ENCODE results near the gene MBIP.
"Not testable (repeated sequence)": the region's sequence is repeated elsewhere in the genome, so short reads cannot be mapped to it uniquely, and the experiment has no call there.

Gene MBIP

GRCh38 chr14:36356862-36357261 is 36.4 kb upstream of the MBIP start:
- TF ChIP-seq EZH2phosphoT487 (conservative IDR thresholded peaks at IDR 0.05; ENCODE audit: low read length) (no peak), CTCF (IDR thresholded peaks at IDR 0.05; ENCODE audit: insufficient read depth, low read length, poor library complexity, severe bottlenecking) (no peak)
- Histone ChIP-seq H3K4me2 (ENCODE audit: low read depth, low read length, poor library complexity, severe bottlenecking) (no peak overlapping the region), H3K79me2 (ENCODE audit: insufficient read depth, low read length) (no peaks in the 10 kb centered on the region), H3K9me3 (ENCODE audit: insufficient read depth, low read length) (peaks cover 11% of the 10 kb centered on the region; the same call in 1 of the 2 replicates), H3F3A (ENCODE audit: insufficient read depth) (no peaks in the 10 kb centered on the region), H3K27ac (ENCODE audit: low read depth, low read length) (no peak overlapping the region), H3K9ac (ENCODE audit: low read length) (no peak overlapping the region), H3K9me2 (replicated peaks; ENCODE audit: insufficient read depth, low read length) (no peaks in the 10 kb centered on the region), H4K20me1 (ENCODE audit: low read depth, low read length) (no peaks in the 10 kb centered on the region), H3K36me3 (ENCODE audit: low read length) (no peaks in the 10 kb centered on the region), H2AFZ (ENCODE audit: low read depth, low read length, severe bottlenecking) (no peak overlapping the region), H3K4me3 (ENCODE audit: insufficient read depth, low read length, poor library complexity, severe bottlenecking) (no peak overlapping the region), H3K27me3 (ENCODE audit: low read length) (no peaks in the 10 kb centered on the region)

- no peak overlapping the region for H2AFZ ChIP-seq (ENCODE audit: low read depth, low read length, severe bottlenecking)
- H3F3A ChIP-seq (ENCODE audit: insufficient read depth), result no peaks in the 10 kb centered on the region
- no peaks in the 10 kb centered on the region for H3K9me2 ChIP-seq (replicated peaks; ENCODE audit: insufficient read depth, low read length)
- no peaks in the 10 kb centered on the region for H4K20me1 ChIP-seq (ENCODE audit: low read depth, low read length)
- H3K79me2 ChIP-seq (ENCODE audit: insufficient read depth, low read length), result no peaks in the 10 kb centered on the region
- no peak overlapping the region for H3K27ac ChIP-seq (ENCODE audit: low read depth, low read length)
- no peaks in the 10 kb centered on the region for H3K27me3 ChIP-seq (ENCODE audit: low read length)
- no peak overlapping the region for H3K4me2 ChIP-seq (ENCODE audit: low read depth, low read length, poor library complexity, severe bottlenecking)
- no peaks in the 10 kb centered on the region for H3K36me3 ChIP-seq (ENCODE audit: low read length)
- TF ChIP-seq EZH2phosphoT487 (conservative IDR thresholded peaks at IDR 0.05; ENCODE audit: low read length) (no peak), CTCF (IDR thresholded peaks at IDR 0.05; ENCODE audit: insufficient read depth, low read length, poor library complexity, severe bottlenecking) (no peak)
- no peaks in the 10 kb centered on the region for H3K9me3 ChIP-seq (ENCODE audit: insufficient read depth, low read length)
- no peak overlapping the region for H3K9ac ChIP-seq (ENCODE audit: low read length)
- H3K4me3 ChIP-seq (ENCODE audit: insufficient read depth, low read length, poor library complexity, severe bottlenecking), result no peak overlapping the region
Measured at GRCh38 chr14:36346052-36346451, 25.6 kb upstream of the MBIP start.

- no peaks in the 10 kb centered on the region for H3K9me2 ChIP-seq (replicated peaks; ENCODE audit: insufficient read depth, low read length)
- H3K9me3 ChIP-seq (ENCODE audit: insufficient read depth, low read length), result no peaks in the 10 kb centered on the region
- H3K27me3 ChIP-seq (ENCODE audit: low read length), result no peaks in the 10 kb centered on the region
- no peak overlapping the region for H3K9ac ChIP-seq (ENCODE audit: low read length)
- no peak overlapping the region for H3K4me2 ChIP-seq (ENCODE audit: low read depth, low read length, poor library complexity, severe bottlenecking)
- no peak overlapping the region for H2AFZ ChIP-seq (ENCODE audit: low read depth, low read length, severe bottlenecking)
- H3K79me2 ChIP-seq (ENCODE audit: insufficient read depth, low read length), result no peaks in the 10 kb centered on the region
- no peaks in the 10 kb centered on the region for H3F3A ChIP-seq (ENCODE audit: insufficient read depth)
- H3K4me3 ChIP-seq (ENCODE audit: insufficient read depth, low read length, poor library complexity, severe bottlenecking), result no peak overlapping the region
- H3K36me3 ChIP-seq (ENCODE audit: low read length), result no peaks in the 10 kb centered on the region
- no peak overlapping the region for H3K27ac ChIP-seq (ENCODE audit: low read depth, low read length)
- H4K20me1 ChIP-seq (ENCODE audit: low read depth, low read length), result no peaks in the 10 kb centered on the region
- no peak for TF ChIP-seq EZH2phosphoT487 (conservative IDR thresholded peaks at IDR 0.05; ENCODE audit: low read length)
- no peak for TF ChIP-seq CTCF (IDR thresholded peaks at IDR 0.05; ENCODE audit: insufficient read depth, low read length, poor library complexity, severe bottlenecking)
Measured at GRCh38 chr14:36344211-36344610, 23.8 kb upstream of the MBIP start.

GRCh38 chr14:36341811-36342210 is 21.4 kb upstream of the MBIP start:
- H3K4me3 ChIP-seq (ENCODE audit: insufficient read depth, low read length, poor library complexity, severe bottlenecking); H3K9me2 ChIP-seq (replicated peaks; ENCODE audit: insufficient read depth, low read length); H3K79me2 ChIP-seq (ENCODE audit: insufficient read depth, low read length); H3K27me3 ChIP-seq (ENCODE audit: low read length); H3K9me3 ChIP-seq (ENCODE audit: insufficient read depth, low read length); H3F3A ChIP-seq (ENCODE audit: insufficient read depth); H3K27ac ChIP-seq (ENCODE audit: low read depth, low read length); H2AFZ ChIP-seq (ENCODE audit: low read depth, low read length, severe bottlenecking); H3K36me3 ChIP-seq (ENCODE audit: low read length); H3K4me2 ChIP-seq (ENCODE audit: low read depth, low read length, poor library complexity, severe bottlenecking); H3K9ac ChIP-seq (ENCODE audit: low read length); H4K20me1 ChIP-seq (ENCODE audit: low read depth, low read length): not testable (repeated sequence)

All from SU-DHL-6 (cell line).